ENCODE results near the gene SLC35F4. TPM values are rescaled to one million over a fixed set of nuclear protein-coding genes. Genes with fewer than 3 reads are reported as not detected.
"Not testable (repeated sequence)": the region's sequence is repeated elsewhere in the genome, so short reads cannot be mapped to it uniquely, and the experiment has no call there.

The SLC35F4 gene
- total and polyA plus RNA-seq, 10 of the 15 experiments (the other 5 are each of a cell fraction or from before 2014, with no cell fraction given): 0.06 to 0.30 TPM; not detected in 8

DNA sequence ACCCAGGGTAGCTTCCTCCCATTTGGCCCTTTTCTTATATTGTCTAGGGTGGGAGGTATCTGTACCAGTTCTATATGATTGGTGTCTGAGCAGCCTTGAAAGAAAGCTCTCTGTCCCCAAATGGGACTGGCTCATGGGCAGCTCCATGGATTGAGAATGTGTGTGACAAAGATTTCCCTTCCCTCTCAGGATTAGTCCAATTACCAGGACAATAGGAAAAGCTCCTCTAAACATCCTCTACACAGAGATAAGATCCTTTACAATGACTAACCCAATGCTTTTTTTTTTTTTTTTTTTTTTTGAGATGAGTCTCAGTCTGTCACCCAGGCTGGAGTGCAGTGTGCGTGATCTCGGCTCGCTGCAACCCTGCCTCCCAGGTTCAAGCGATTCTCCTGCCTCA, 112.1 kb downstream of the SLC35F4 start (continued):
- TF ChIP-seq, protein P1, sequence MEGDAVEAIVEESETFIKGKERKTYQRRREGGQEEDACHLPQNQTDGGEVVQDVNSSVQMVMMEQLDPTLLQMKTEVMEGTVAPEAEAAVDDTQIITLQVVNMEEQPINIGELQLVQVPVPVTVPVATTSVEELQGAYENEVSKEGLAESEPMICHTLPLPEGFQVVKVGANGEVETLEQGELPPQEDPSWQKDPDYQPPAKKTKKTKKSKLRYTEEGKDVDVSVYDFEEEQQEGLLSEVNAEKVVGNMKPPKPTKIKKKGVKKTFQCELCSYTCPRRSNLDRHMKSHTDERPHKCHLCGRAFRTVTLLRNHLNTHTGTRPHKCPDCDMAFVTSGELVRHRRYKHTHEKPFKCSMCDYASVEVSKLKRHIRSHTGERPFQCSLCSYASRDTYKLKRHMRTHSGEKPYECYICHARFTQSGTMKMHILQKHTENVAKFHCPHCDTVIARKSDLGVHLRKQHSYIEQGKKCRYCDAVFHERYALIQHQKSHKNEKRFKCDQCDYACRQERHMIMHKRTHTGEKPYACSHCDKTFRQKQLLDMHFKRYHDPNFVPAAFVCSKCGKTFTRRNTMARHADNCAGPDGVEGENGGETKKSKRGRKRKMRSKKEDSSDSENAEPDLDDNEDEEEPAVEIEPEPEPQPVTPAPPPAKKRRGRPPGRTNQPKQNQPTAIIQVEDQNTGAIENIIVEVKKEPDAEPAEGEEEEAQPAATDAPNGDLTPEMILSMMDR (IDR thresholded peaks at IDR 0.05 in 2 of 3, conservative IDR thresholded peaks at IDR 0.05 in 1 of 3; ENCODE audit: control insufficient read depth in 2 of 3, extremely low read depth in 1 of 3, insufficient read depth in 1 of 3, low read depth in 3 of 3, low read length in 3 of 3): no peak
- TF ChIP-seq MXI1 (IDR thresholded peaks at IDR 0.05; ENCODE audit: low read depth, low read length): no peak

DNA sequence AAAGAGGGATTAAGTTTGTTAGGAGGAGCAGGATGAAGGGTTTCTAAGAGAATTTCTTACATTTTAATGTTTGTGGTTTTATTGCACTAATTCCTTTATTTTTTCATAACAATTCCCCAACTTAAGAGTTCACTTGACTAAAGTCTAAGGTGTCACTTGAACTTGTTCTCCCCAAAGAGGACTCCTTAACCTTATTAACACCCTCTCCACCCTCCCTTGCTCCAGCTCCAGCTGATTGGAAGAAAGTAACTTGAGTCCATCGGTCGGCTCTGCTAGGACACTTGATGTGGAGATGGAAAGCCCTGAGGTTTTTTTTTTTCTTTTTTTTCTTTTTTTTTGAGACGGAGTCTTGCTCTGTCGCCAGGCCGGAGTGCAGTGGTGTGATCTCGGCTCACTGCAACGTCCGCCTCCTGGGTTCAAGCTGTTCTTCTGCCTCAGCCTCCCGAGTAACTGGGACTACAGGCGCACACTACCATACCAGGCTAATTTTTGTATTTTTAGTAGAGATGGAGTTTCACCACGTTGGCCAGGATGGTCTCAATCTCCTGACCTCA, 113.7 kb downstream of the SLC35F4 start:
- H3K4me2 ChIP-seq (ENCODE audit: control insufficient read depth, insufficient read depth); BruUV-seq (replicated peaks); H3K9me3 ChIP-seq (replicated peaks; ENCODE audit: control insufficient read depth, insufficient read depth, low read length); FAIRE-seq; H3K9ac ChIP-seq (ENCODE audit: control insufficient read depth, insufficient read depth, low read length); H3K79me2 ChIP-seq (ENCODE audit: control insufficient read depth, insufficient read depth, low read length); H3K4me3 ChIP-seq; H2AFZ ChIP-seq (ENCODE audit: control insufficient read depth, low read depth, low read length); ATAC-seq; POLR2A ChIA-PET; CTCF ChIA-PET; RAD21 ChIA-PET (ENCODE audit: unreplicated experiment); H4K20me1 ChIP-seq (ENCODE audit: control insufficient read depth, insufficient read depth); H3K4me1 ChIP-seq (ENCODE audit: control insufficient read depth, insufficient read depth, low read length); H3K27me3 ChIP-seq (replicated peaks in 1 of 2; ENCODE audit: control insufficient read depth in 2 of 2, insufficient read depth in 2 of 2, low read length in 1 of 2); intact Hi-C loops (cut with micrococcal nuclease; ENCODE audit: unreplicated experiment); DNase-seq (ENCODE audit: low read depth, low spot score); H3K27ac ChIP-seq (ENCODE audit: control insufficient read depth, insufficient read depth); H3K36me3 ChIP-seq (ENCODE audit: control insufficient read depth in 2 of 2, insufficient read depth in 2 of 2, low read length in 1 of 2); in situ Hi-C loops (cut with MboI): not testable (repeated sequence)
- WGBS (ENCODE audit: insufficient coverage, insufficient replicate concordance, low lambda C conversion rate, missing lambda C conversion rate): 62% methylated on average over 9 of the region's 11 CpGs
- SMC1A ChIA-PET (ENCODE audit: uncharacterized antibody, unreplicated experiment): interaction anchor here (0.7 kb wide), 1 partner anchor 19 kb away, joined by 3 read pairs; no protein-coding TSS in a partner anchor

DNA sequence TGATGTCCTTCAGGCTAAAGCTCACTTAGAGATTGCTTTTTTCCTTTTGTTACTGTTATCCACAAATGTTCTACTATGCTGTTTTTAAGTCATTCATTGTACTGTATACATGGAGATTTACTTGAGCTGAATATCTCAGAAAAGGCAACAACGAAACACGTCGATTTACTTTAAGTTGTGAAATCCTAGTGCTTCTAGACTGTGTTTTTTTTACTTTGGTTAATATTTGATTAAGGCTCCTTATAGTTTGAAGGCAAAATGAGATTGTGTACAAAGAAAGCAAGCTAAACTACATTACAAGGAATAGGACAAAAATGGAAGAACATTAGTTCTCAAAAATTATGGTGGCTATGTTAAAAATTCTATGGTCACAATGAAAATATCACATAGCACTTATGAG, 114.5 kb downstream of the SLC35F4 start:
- Histone ChIP-seq H4K20me1 (ENCODE audit: control insufficient read depth, insufficient read depth) (no peaks in the 10 kb centered on the region), H2AFZ (ENCODE audit: control insufficient read depth, low read depth, low read length) (no peak overlapping the region), H3K4me2 (ENCODE audit: control insufficient read depth, insufficient read depth) (no peak overlapping the region), H3K27me3 (replicated peaks in 1 of 2; ENCODE audit: control insufficient read depth in 2 of 2, insufficient read depth in 2 of 2, low read length in 1 of 2) (no peaks in the 10 kb centered on the region), H3K9ac (ENCODE audit: control insufficient read depth, insufficient read depth, low read length) (no peak overlapping the region), H3K36me3 (ENCODE audit: control insufficient read depth in 2 of 2, insufficient read depth in 2 of 2, low read length in 1 of 2) (no peaks in the 10 kb centered on the region), H3K9me3 (replicated peaks; ENCODE audit: control insufficient read depth, insufficient read depth, low read length) (no peaks in the 10 kb centered on the region), H3K79me2 (ENCODE audit: control insufficient read depth, insufficient read depth, low read length) (no peaks in the 10 kb centered on the region), H3K4me3 (no peak overlapping the region), H3K27ac (ENCODE audit: control insufficient read depth, insufficient read depth) (no peak overlapping the region), H3K4me1 (ENCODE audit: control insufficient read depth, insufficient read depth, low read length) (no peaks in the 10 kb centered on the region)
- ATAC-seq (no peak), FAIRE-seq (no peak), DNase-seq (ENCODE audit: low read depth, low spot score) (no peak)
- no TSS peak for BruUV-seq (replicated peaks)
- TF ChIP-seq ZNF207 (IDR thresholded peaks at IDR 0.05; ENCODE audit: borderline replicate concordance): no peak
- TF ChIP-seq SPI1 (IDR thresholded peaks at IDR 0.05; ENCODE audit: borderline replicate concordance, insufficient read depth, low read depth, low read length): no peak
- TF ChIP-seq, protein P2, sequence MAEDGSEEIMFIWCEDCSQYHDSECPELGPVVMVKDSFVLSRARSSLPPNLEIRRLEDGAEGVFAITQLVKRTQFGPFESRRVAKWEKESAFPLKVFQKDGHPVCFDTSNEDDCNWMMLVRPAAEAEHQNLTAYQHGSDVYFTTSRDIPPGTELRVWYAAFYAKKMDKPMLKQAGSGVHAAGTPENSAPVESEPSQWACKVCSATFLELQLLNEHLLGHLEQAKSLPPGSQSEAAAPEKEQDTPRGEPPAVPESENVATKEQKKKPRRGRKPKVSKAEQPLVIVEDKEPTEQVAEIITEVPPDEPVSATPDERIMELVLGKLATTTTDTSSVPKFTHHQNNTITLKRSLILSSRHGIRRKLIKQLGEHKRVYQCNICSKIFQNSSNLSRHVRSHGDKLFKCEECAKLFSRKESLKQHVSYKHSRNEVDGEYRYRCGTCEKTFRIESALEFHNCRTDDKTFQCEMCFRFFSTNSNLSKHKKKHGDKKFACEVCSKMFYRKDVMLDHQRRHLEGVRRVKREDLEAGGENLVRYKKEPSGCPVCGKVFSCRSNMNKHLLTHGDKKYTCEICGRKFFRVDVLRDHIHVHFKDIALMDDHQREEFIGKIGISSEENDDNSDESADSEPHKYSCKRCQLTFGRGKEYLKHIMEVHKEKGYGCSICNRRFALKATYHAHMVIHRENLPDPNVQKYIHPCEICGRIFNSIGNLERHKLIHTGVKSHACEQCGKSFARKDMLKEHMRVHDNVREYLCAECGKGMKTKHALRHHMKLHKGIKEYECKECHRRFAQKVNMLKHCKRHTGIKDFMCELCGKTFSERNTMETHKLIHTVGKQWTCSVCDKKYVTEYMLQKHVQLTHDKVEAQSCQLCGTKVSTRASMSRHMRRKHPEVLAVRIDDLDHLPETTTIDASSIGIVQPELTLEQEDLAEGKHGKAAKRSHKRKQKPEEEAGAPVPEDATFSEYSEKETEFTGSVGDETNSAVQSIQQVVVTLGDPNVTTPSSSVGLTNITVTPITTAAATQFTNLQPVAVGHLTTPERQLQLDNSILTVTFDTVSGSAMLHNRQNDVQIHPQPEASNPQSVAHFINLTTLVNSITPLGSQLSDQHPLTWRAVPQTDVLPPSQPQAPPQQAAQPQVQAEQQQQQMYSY (CRISPR knock-in tag; IDR thresholded peaks at IDR 0.05): no peak
- TF ChIP-seq NRF1 (conservative IDR thresholded peaks at IDR 0.05; ENCODE audit: low read depth, low read length): no peak
- CTCF ChIA-PET: no interaction called here
- in situ Hi-C loops (cut with MboI): no loop called here
- WGBS (ENCODE audit: insufficient coverage, insufficient replicate concordance, low lambda C conversion rate, missing lambda C conversion rate): 3% methylated on average over 3 of the region's 3 CpGs
- POLR2A ChIA-PET: no interaction called here
- intact Hi-C loops (cut with micrococcal nuclease; ENCODE audit: unreplicated experiment): no loop called here
- RAD21 ChIA-PET (ENCODE audit: unreplicated experiment): no interaction called here
- SMC1A ChIA-PET (ENCODE audit: uncharacterized antibody, unreplicated experiment): interaction anchor here (0.7 kb wide), 1 partner anchor 18 kb away, joined by 3 read pairs; no protein-coding TSS in a partner anchor
